Activated CD4-positive, alpha-beta T cell treated with anti-CD3 and anti-CD28 coated beads for 48 hours (primary cell): ENCODE results near the gene CHRDL1.

Experiments used
- DNase-seq: peaks from one replicate; pipeline ENCODE4 v3.0.0-alpha.2; 2020

Gene CHRDL1

DNA sequence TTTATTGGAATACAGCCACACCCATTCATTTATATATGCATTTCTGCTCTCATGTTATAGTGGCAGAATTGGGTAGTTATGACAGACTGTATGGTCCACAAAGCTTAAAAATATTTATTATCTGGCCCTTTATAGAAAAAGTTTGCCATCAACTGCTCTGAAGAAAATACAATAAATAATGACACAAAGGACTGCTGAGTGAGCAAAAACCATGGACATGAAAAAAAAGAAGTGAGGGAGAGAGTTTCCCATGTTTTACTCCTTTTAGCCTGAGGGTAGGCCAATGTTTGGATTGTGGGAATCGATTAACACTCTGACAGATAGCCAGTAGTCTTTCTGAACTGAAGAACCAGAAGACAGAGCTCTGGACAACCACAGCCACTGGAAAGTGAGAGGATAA lies 149.2 kb downstream of the CHRDL1 start:
- no peak for DNase-seq
